Activated CD4-positive, alpha-beta T cell treated with anti-CD3 and anti-CD28 coated beads for 4 hours (primary cell): Measurements from ENCODE around the gene SCYGR8.
"Not testable (repeated sequence)": the region's sequence is repeated elsewhere in the genome, so short reads cannot be mapped to it uniquely, and the experiment has no call there.

ENCODE experiments used
- DNase-seq, 2 donors: peaks; one replicate each; pipeline ENCODE4 v3.0.0-alpha.2; 2020

Gene SCYGR8, protein sequence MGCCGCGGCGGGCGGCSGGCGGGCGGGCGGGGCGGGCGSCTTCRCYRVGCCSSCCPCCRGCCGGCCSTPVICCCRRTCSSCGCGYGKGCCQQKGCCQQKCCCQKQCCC

DNA sequence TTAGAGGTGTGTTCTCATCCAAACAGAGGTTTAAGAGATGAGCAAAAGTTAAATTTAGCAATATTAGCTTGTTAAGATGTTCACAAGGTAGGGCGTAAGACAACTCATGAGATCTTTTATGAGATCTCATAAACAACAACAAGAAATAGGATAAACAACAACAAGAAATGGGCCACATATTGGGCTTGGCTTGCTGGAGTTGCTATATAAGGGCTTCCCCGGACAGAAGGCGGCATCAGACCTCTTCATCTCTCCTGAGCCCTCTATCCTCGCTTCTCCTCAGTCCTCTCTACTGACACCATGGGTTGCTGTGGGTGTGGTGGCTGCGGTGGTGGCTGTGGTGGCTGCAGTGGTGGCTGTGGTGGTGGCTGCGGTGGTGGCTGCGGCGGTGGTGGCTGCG lies at the start of gene SCYGR8:
Gene SCYGR8 (plus strand): TSS at position 301 of the 400 bp plus-strand sequence. CDS start 0 bp downstream, at position 301.
- no peak for DNase-seq

DNA sequence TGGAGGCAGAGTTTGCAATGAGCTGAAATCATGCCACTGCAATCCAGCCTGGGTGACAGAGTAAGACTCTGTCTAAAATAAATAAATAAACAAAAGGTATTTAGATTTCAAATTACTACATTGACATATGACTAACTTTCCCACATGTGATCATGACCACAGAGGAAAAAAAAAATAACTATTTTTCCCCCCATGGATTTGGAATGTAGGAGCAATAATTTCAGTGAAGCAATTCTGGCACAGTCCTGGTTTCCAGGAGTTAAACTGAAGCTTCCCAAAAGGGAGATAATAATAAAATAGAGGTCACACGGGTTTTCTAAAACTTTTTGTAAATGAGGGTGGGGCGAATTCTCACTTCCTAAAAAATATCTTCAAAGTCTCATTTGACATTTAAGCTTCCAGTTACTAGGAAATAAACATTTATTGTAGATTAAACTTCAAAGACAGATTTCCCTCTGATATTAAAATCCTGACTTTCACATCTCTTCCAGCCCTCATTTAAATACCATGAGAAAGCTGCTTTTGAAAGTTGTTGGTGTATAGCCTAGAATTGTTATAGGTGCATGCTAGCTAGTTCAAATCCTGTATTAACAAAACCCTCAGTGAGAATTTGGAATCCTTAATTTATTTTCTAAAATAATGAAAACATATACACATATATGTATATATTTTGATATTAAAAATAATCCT lies 48.6 kb upstream of the SCYGR8 start:
- DNase-seq: no peak

- no peak for DNase-seq
These were observed 44.1 kb upstream of the SCYGR8 start for GRCh38 chr2:227701556-227701955.

DNA sequence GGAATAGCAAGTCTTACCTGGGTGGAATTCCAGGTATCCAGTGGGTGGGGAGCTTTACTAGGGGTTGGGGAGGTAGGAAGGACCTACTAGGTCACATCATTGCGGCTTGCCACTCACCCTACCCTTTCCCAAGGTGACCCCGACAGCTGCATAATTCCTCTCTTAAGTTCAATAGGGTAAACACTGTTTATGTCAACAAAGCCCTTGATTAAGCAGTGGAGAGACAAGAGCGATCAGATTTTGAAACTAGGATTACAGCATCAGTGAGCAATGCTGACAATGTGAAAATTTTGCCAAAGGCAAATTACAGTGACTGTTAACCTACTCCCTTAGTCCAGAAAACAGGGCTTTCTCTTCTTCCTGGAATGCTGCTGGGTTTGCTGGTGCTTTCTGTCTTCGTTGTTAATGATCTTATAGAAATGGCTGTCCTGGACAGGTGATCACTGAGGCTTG lies 42.4 kb upstream of the SCYGR8 start:
- DNase-seq: no peak

DNA sequence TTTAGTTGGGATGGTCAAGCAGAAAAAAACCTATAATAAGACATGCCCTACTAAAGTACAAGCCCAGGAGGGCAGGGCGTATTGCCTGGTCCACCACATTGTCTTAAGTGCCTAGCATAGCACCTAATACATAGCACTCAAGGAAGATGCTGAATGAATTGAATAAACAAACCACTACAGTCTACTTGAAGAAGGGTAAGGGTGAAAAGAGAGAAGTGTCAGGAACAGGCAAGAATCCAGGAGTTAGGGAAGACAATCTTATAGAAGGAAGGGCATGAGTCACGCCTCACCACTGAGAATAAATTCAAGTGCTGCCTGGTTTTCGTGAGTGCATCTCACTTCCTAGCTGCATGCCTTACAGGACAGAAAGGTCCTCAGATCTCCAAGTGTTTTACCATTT lies 41.7 kb upstream of the SCYGR8 start:
- no peak for DNase-seq

DNA sequence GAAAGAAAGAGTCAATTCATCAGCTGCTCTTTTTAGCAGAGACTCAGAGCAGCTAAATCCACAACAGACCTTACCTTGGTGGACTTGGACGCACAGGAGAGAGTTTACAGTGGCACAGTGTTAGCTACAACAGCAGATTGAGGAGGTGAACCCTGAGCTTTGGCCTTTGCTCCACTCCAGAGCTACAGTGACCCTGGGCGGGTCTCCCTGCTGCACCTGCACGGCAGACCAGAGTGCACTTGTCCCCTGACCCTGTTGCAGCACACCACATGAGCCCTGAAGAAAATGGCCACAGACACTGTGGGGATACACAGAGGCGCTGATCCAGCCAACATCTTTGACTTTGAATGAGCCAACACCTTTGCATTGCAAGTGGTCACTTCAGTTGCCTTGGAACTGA lies 38.8 kb upstream of the SCYGR8 start:
- no peak for DNase-seq

- DNase-seq: no peak
These were observed 38.3 kb upstream of the SCYGR8 start for GRCh38 chr2:227707390-227707789.

DNA sequence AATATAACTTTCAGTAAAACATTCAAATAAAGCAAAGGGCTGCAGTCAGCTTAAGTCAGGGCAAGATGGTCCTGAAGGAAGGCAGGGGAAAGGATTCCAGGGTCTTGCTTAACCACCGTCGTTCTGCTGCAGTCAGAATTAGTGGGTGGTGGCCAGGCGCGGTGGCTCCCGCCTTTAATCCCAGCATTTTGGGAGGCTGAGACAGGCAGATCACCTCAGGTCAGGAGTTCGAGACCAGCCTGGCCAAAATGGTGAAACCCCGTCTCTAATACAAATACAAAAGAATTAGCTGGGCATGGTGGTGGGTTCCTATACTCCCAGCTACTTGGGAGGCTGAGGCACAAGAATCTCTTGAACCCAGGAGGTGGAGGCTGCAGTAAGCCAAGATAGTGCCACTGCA lies 34.7 kb upstream of the SCYGR8 start:
- DNase-seq: no peak

DNA sequence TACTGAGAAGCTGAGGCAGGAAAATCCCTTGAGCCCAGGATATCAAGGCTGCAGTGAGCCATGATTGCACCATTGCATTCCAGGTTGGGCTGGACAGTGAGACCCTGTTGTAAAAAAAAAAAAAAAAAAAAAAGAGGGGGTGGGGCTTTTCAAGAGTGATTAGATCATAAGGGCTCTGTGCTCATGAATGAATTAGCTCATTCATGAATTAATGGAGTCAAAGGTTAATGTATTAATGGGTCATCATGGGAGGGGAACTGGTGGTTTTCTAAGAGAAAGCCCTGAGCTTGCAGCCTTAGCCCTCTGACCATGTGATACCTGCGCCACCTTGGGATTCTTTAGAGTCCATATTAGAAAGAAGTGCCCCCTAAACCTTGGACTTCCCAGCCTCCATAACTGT lies 32.4 kb upstream of the SCYGR8 start:
- no peak for DNase-seq

DNA sequence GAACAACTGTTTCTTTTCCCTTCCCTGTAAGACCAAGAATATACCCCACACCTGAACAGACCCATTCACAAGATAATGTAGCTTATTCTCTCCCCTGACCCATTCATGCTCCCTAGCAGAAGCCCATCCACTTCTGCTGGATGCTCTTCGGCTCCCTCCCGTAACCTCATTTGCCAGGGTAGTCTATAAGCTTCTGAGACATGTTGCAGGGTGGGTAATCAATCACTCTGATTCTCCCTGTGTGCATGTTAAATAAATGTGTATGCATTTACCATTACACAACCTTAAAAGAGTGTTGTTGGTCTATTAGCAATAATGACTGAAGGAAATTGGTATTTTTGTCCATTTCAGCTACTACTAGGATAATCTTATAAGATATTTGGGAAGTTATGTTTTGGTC lies 29.2 kb upstream of the SCYGR8 start:
- no peak for DNase-seq

- no peak for DNase-seq
These were observed 27.8 kb upstream of the SCYGR8 start, which contains the start of gene SLC19A3 for GRCh38 chr2:227717687-227718567. TSS of gene SLC19A3 (minus strand) at chr2:227718028. CDS start at chr2:227702318, 15,710 bp downstream.

GRCh38 chr2:227719641-227720040 lies 26.1 kb upstream of the SCYGR8 start:
- no peak for DNase-seq

DNA sequence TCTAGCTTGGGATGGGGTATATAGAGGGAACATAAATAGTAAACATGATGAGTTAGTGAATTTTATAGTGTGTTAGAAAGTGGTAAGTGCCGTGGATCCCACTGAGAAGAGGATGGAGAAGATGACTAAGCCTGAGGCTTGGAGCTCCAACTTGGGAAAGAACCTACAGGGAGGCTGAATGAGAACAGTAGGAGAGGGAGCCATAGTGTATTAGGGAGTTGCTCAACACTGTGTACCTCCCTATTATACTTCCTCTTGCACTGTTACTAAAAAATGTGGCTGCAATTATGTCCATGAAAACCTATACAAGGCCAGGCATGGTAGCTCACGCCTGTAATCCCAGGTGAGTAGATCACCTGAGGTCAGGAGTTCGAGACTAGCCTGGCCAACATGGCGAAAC lies 25.0 kb upstream of the SCYGR8 start:
- DNase-seq: no peak

DNA sequence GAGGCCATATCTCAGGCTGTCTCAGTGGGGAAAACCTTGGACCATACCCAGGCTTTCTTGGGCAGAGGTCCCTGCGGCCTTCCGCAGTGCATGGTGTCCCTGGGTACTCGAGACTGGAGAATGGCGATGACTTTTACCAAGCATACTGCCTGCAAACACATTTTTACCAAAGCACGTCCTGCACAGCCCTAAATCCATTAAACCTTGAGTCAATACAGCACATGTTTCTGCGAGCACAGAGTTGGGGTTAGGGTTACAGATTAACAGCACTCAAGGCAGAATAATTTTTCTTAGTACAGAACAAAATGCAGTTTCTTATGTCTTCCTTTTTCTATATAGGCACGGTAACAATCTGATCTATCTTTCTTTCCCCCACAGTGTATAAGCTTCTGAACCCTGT lies 22.9 kb upstream of the SCYGR8 start:
- not testable (repeated sequence) for DNase-seq

DNA sequence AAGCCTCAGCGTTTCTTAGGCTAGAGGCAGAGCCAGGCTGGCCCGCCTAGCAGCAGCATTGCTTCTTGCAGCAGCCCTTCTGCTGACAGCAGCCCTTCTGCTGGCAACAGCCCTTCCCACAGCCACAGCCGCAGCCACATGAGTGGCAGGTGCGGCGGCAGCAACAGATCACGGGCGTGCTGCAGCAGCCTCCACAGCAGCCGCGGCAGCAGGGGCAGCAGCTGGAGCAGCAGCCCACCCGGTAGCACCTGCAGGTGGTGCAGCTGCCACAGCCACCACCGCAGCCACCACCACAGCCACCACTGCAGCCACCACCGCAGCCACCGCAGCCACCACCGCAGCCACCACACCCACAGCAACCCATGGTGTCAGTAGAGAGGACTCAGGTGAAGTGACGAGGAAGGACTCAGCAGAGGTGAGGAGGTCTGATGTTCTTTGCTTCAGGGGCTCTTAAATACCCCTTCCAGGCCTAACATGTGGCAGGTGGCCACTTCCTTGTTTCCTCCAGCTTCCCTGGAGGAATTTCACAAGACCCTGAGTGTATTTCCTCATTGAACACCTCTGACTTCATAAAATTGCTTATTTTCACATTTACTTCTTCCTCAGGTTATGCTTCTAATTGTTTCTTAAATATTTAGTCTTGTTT lies 21.2 kb upstream of the SCYGR8 start, which contains the start of gene SCYGR6:
Gene SCYGR6 (minus strand): TSS at position 364 of the 646 bp plus-strand sequence. CDS start 0 bp downstream, at position 364.
- DNase-seq: no peak

DNA sequence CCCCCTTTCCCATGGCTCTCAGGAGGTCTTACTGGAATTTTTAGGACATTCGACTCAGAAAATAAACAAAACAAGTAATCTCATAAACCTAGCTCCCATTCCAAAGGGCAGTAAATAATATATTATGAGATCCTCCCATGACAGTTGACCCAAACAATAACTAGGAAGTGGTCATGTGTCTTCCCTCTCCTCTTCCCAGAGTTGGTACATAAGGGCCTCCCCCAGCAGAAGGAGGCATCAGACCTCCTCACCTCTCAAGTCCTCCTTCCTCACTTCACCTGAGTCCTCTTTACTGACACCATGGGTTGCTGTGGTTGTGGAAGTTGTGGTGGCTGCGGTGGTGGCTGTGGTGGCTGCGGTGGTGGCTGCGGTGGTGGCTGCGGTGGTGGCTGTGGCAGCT lies 17.7 kb upstream of the SCYGR8 start, which contains the start of gene SCYGR7:
Gene SCYGR7 (plus strand): TSS at position 301 of the 400 bp plus-strand sequence. CDS start 0 bp downstream, at position 301.
- DNase-seq: no peak

GRCh38 chr2:227739351-227739750 lies 6.3 kb upstream of the SCYGR8 start:
- DNase-seq: no peak

DNA sequence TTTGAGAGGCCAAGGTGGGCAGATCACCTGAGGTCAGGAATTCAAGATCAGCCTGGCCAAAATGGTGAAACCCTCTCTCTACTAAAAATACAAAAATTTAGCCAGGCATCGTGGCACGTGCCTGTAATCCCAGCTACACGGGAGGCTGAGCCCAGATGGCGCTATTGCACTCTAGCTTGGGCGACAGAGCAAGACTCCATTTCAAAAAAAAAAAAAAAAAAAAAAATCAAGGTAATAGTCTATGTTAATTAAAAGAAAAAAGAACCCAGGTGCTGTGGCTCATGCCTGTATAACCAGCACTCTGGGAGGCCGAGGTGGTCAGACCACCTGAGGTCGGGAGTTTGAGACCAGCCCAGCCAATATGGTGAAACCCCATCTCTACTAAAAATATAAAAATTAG lies 5.0 kb upstream of the SCYGR8 start:
- DNase-seq: not testable (repeated sequence)

- DNase-seq: no peak
These were observed 2.4 kb downstream of the SCYGR8 start for GRCh38 chr2:227748079-227748478.

GRCh38 chr2:227756261-227756660 lies 10.6 kb downstream of the SCYGR8 start:
- not testable (repeated sequence) for DNase-seq

DNA sequence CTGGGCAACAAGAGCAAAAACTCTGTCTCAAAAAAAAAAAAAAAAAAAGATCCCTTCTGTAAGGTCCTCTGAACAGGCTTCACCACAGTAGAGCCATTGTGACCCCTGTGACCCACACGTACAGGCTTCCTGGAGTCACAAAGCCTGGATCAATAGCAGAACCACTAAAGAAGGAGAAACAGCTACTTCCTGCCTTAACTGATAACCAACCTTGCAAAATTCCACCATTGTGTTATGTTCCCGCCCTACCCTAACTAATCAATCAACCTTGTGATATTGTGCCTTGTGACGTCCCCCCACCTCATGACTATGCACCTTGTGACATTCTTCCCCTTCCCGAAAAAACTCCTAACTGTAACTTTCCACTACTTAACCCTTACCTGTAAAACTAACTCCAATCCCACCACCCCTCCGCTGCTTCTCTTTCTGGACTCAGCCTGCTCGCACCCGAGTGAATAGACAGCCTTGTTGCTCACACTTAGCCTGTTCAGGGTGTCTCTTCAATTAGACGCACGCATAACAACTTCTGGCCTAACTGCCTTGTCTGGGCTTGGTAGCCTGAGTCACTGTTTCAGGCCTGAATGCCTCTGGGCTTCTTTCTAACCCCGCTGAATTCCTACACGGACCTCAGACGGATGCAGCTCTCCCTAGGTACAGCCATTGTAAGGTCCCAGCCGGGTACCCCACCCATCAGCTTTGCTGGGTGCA lies 13.9 kb downstream of the SCYGR8 start:
- no peak for DNase-seq
